Liver (tissue), 3 donors: ENCODE results near the gene TOPBP1.

ENCODE experiments used
- CTCF ChIP-seq: fragments of 150-350 bp; IDR thresholded peaks from 2 replicates; pipeline ENCODE4 v1.5.1; 2017; ENCODE audit warnings: improper control_type of control experiment, low read depth, low read length; ENCODE audit not compliant: missing input control
- SP1 ChIP-seq: IDR thresholded peaks from 2 replicates; pipeline ENCODE4 v1.6.1; 2018; ENCODE audit warnings: antibody characterized with exemption, mild to moderate bottlenecking
- YY1 ChIP-seq: IDR thresholded peaks from 2 replicates; pipeline ENCODE4 v1.6.1; 2016; ENCODE audit warnings: antibody characterized with exemption, mild to moderate bottlenecking
- donor health status: healthy.
- donor health status: healthy.

- TF ChIP-seq SP1 (no peak), CTCF (no peak), YY1 (no peak)
These were observed 63.3 kb downstream of the TOPBP1 start for GRCh38 chr3:133598405-133598804.
